HG03196 (cell line): Measurements from ENCODE around the gene GAS1.

Experiments used
- ATAC-seq: cut with Tn5 transposase; IDR thresholded peaks from one replicate; pipeline ENCODE4 v1.9.1; 2021; ENCODE audit not compliant: unreplicated experiment

GAS1 gene

DNA sequence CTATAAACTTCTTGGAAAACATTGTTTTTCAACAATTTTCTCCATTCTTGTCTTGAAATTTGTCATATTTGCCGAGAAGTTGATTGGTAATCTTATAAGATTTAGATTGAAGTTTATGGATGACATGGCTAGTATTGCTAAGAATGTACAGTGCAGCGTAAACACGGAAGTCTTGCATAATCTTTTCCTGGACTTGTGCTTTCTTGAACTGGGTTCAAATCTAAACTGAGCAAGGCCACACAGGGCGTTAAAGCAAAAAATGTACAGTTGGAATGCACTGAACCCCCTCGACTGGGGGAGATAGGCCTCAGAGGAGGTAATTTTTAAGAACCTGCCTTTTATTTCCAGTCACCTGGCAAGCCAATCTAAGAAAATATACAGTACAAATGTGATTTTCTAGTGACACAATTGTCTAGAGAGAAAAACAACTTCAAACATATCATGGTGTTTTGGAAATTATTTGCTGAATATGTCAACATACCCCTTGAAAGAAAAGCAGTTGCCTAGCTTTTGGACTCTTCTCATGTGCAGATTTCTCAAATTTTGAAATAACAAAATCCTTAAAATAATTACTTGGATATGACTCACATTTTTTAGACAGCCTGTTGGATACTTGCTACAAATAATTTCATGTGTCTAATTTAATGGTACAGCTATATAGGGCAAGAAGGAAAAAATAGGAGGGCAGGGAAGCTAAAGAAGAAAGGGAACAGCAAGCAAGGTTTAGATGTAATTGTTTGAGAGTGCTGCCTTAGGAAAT, 18.5 kb upstream of the GAS1 start:
- ATAC-seq: no peak

DNA sequence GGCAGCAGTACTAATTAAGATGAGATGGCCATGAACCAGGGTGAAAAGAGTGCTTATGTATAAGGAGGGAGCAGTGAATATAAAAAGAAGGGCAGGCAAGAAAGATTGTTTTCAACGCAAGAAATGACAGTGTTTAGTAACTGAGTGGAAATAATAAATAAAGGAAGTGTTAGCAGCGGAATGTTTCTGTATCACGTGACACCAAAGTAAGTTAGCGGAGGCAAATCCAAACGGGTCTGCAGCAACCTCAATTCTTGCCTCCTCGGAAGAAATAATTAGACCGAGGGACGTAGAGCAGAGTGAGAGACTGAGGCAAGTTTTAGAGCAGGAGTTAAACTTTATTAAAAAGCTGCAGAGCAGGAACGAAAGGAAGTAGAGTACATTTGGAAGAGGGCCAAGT, 15.4 kb upstream of the GAS1 start:
- no peak for ATAC-seq

DNA sequence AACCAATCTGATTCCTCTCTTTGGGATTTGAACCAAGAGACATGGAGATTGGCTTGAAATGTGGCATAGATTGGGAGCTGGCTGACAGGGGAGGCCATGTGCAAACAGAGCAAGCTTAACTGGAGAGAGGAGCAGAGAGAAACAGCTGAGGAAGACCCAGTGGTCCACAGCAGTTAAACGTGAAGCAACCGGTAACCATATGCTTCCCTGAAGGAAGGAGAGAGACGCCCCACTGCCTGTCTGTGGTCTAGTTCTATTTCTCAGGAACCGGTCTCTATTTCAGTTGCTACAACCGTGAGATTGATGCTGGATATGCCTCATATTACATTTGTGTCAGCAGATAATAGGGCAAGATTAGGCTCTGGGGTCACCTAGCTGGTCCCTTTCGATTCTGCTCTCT, 13.6 kb upstream of the GAS1 start:
- no peak for ATAC-seq

DNA sequence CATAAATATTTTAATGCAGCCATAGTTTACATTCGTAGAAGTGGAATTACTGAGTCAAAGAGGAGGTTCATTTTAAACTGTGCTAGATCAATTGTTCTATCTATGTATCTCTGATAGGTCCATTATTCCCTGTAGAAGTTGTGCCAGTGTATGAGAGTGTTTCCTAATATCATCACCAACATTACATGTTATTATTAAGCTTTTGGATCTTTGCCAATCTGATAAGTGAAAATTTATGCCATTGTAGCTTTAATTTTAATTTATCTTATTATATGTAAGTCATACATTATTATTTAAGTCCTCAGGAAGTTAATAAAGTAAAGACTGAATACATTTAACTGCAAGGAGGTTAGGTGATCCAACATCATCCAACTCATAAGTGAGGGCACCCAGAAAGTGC, 10.9 kb upstream of the GAS1 start:
- no peak for ATAC-seq

DNA sequence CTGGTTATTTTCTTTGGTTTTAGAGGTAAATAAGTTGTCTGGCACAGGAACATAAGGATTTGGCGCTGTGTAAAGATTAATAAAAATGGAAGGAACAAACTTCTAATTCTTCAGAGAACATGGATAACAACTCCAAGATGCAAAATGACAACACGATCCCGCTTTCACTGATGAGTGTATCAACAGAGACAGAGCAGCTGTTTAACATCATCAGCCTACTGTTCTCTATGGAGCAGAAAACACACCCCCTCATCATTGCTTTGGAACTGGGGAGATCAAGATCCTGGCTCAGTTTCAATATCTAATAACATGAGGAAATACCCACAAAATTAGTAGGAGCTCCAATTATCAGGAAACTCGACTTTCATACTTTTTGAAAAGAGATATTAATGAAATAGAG, 8.3 kb upstream of the GAS1 start:
- ATAC-seq: no peak

DNA sequence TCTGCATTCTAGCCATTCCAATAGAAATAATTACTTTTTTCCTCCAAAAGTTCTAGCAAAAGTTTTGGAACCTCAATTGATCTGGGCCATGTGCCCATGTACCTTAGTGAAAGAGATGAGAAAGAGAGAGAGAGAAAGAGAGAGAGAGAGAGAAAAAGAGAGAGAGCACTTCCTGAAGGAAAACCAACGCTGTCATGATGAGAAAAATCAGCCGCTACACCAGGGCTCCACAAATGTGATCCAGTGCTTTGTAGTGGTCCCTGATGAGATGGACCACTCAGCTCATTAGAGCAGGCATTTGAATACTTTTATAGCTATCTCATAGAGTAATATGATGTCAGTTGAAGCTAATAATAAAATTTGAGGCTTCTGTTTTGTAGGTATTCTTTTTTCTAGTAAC, 7.7 kb upstream of the GAS1 start:
- ATAC-seq: no peak

DNA sequence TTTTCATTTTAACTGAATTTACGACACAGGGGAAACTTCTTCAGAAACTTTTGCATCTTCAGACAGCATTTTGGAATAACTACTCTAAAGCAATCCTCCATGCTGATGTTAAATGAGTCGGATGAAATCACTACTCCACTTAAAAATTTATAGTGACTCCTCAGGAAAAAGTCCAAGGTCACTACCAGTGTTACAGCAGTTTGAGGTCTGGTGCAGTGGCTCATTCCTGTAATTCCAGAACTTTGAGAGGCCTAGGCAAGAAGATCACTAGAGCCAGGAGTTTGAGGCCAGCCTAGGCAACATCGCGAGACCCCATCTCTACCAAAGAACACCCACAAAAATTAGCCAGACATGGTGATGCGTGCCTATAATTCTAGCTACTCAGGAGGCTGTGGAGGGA, 5.9 kb upstream of the GAS1 start:
- ATAC-seq: no peak

DNA sequence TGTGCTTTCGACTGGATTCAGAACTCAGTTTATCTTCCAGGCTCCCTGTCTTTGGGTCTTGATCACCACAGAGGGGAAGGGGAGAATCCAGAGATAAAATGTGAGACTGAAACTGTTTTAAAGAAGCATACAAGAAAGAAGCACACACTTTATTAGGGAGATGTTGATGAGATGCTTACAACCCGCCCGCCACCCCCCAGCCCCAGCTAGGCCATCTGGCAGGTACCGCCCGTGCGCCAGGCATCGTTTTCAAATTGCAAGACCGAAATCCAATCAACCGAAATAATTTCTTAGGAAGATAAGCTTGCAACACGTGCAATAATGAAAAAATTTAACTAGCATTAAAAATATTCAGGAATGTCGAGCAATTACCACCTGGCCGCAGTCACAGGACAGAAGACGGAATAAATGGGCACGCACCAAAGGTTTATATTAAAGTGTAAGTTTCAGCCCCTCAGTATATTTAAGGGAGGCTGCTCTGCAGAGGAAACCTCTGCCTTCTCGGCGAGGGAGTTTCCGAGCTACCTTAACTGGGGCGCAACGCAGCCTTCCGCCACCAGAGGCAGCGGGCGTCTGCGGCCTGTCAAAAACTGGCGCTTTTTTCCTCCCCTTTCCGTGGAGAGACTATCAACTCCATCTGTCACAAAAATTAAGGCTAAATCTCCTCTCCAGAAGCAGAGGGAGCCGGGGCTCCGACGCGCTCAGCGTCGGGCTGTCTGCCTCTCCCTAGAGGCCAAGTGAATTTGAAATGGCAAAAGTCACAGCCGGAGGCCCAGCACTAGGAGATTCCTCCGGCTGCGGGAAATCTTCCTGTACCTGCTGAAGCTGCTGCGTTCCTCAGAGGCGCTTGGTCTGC, 996 bp upstream of the GAS1 start:
- ATAC-seq: peak; percentile 68

DNA sequence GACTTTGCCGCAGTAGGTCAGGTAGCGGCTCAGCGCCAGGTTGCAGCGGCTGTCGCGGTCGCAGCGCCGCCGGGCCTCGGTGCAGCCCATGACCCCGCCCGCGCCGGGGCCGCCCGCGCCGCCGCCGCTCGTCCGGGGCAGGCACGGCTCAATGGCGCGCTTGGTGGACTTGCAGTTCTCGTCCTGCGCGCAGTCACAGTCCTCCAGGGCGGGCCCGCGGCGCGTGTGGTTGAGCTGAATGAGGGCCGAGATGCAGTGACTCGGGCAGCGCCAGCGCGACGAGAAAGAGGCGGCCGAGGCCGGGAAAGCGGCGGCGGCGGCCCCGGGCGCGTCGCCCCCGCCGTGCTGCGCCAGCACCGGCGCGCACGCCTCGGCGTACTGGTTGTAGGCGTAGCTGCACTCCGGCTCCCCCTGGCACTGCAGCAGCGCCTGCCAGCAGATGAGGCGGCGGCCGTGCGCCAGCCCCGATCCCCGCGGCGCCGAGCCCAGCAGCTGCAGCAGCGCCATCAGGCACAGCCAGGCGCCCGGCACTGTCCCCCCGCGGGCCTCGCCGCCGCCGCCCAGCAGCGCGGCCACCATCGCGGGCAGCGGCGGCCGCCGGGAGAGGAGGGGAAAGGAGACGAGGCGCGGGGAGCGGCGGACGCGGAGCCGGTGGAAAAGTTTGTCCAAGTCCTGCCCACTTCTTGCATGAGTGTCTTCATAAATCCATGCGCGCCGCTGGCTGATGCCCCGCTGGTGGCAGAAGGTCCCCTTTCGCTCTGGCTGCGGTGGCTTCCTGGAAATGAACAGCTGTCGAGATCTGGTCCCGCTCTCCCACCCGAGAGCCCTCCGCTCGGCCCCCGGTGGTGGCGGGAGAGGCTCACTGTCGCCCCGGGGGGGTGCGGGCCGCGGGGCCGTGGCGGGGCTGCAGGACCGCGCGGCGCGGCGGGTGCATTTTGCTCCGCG, 833 bp downstream of the GAS1 start:
- ATAC-seq: peak; percentile 34

DNA sequence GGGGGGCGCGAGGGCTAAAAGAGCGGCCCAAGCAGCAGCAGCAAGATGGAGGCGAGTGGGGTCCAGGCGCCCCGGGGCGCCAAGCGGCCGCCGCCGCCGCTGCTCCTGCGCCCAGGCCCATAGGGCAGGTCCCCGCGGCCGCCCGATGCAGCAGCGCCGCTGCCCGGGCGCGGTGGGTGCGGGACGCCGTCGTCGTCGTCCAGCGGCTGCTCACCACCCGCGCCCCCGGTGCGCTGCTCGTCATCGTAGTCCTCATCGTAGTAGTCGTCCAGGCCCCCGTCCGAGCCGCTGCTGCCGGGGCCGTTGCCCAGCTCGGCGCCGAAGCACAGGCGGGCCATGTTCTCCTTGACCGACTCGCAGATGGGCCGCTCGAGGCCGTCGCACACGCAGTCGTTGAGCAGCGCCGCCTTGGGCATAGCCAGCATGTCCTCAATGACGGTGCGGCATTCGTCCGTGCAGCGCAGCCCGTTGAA, 1.5 kb downstream of the GAS1 start:
- ATAC-seq: no peak

DNA sequence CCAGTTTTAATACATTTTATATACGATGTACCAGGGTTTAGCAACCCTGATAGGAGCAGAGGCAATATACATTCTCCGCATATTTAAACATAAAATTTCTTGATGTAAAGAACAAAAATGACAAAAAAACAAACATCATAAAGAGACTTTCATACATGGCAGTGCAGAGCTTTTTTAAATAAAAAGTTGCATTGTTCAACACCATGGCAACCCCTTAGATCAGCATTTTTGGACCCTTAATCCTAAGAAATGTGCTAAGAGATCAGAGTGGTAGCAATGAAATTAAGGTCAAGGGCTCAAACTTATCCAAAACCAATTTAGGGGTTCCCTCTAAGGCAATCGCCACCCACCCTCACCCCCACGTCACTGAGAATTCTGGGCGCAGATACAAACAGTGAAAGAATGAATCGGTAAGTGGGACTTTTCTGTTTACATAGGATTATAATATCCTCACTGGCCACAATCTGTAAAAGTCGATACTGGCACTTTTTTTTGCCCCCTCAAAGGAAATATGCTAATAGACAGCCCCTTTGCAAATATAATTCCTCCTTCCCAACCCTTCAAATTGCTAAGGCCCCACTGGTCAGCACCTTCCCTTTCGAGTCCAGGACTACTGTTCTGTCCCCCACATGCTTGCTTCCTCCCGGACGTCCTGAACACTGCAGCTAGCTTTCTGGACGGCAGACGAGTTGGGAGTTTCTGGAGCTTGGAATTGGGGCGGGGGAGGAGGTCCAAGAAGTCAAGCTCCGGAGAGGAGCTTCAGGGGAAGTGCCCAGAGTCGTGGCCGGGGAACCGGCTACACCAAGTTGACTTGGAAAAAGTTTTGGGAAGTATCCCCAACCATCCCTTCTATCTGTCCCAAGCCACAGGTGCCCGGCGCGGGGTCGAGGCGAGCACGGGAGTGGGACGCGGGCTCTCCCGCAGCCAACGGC, 2.2 kb downstream of the GAS1 start:
- ATAC-seq: no peak

DNA sequence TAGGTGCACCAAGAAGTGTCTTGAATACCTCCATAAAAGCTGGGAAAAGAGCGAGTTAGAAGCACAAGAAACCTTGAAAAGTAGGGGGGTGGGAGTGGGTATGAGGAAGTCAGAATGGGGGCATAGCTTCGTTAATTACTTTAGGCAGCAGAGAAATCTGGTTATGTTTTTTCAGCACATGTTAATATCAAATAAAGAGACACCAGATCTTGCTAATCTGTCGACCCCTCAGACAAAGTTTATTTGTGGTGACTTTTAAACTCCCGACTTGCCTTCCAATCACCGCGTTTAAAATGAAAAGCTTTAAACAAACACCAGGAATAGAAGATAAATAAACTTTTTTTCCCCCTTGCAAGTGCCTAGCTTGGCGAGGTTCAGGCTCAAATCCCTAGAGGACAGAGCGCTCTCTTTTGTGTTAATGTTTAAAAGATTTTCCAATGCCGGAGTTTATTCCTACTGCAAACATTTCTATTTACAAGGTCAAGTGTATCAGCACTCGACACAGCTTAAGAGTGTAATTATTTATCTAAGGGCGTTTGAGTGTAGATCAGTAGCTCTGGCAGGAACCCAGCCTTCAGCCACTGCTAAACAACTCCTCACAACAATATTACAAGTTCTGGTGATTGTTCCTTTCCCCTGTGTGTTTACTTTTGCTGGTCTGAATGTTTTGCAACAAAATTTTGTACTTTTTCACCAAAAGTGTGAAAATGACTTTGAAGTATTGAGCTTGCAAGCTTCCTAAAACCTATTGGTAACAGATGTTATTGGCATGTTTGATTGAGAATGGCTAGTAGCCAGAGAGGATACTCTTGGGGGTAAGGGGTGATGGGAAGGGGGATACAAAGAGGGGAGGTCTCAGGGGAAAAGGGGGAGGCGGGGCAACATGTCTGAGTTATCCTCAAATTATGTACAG, 3.8 kb downstream of the GAS1 start:
- no peak for ATAC-seq

DNA sequence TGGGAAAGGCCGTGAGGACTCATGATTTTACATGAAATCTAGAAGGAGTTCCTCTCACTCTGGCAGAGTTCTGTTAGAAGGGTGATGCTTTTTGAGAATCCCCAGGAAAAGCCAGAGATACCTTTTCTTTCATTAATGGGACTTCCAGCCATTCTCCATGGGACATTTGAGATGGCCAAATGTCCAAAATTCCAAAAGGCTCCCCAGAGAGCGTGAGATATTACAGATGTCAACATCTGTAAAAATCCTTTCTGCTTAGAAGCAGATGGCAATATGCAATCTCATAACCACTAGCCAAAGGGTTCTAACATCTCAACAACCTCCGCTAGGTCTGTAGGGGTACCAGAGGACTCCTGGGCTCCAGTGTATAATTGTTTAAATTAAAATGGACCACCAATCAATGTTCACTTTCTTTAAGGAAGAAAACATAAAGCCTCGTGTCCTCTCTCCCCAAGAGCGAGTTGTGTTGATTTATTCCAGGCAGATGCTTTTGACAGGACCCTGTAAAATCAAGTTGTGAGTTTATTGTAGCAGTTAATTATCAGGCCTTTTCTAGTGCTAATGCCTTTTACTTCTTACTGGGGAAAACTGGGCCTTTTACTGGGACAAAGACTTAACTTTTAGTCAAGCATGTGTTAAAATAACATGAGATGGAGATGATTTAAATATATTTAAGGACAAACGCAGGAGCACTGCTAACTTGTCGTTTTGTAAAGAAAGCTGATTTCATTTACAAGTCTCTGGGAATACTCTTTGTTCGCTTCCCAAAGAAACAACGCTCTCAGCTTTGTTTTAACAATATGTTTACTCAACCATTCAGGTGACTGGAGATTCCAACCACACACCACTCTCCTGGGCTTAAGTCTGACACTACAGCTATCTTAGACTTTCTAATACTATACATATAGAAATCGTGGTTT, 4.8 kb downstream of the GAS1 start:
- no peak for ATAC-seq

DNA sequence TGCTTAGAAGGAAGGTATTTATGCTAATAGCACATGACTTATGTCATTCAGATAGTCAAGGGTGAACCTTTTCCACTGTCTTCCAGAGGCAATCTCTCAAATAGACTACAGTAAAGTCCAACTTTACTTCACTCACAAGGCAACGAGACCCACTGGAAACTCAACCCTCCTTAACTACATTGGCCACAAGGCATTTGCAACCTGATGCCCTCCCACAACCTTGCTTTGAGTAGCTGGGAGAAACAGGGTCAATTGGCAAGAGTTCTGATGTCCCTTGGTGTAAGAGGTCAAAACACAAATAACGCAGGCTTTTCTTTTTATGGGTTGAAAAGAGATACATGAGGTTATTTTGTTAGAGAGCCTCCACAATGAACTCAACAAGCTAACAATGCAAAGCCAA, 6.1 kb downstream of the GAS1 start:
- ATAC-seq: no peak

DNA sequence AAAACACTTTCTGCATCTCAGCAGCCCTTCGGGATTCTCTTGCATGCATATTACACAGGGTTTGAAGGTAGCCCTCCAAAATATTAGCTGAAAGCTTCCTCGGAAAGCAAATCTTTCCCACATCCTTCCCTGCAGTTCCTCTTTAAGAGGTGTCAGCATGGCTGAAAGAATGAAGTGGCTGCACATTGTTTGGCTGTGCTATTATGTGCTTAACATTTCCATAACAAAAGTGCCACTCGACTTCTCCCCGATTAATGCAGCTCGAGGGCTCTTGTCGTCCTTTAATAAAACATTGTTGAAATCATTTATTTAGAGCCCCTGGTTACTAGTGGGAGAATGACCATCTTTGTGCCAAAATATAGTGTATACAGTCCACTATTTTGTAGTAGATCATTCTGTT, 6.5 kb downstream of the GAS1 start:
- ATAC-seq: no peak

DNA sequence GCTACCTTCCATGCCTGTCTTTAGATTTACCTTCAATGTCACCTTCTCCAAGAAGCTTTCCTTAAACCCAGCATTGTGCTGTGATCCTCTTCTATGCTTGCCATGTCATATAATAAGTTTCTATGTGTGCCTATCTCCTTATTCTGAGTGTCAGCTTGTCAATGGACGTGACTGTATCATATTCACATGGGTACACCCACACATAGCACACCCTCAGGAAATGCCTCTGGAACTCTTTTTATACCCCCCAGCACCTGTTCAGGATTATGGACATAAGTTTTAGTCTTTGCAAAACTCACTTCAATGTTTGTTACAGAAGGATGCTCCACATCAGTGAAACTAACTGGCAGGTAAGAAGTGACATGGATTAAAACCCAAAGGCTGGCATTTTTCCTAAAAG, 7.4 kb downstream of the GAS1 start:
- ATAC-seq: no peak

DNA sequence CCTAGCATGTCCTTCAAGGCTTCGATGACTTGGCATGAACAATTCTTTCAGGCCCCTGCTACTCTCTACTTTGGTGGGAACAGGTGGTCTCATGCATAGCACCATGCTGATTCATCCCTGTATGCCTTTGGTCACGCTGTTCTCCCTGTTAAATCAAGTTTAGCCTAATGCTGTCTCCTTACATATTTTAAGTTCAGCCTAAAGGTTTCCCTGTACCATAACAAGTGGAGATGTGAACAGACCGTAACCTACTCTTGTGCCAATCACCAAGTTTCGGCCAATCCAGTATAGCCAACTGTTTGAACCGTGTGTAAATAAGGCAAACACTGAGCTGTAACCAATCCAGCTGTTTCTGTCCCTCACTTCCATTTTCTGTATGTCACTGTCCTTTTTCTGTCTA, 8.0 kb downstream of the GAS1 start:
- no peak for ATAC-seq

DNA sequence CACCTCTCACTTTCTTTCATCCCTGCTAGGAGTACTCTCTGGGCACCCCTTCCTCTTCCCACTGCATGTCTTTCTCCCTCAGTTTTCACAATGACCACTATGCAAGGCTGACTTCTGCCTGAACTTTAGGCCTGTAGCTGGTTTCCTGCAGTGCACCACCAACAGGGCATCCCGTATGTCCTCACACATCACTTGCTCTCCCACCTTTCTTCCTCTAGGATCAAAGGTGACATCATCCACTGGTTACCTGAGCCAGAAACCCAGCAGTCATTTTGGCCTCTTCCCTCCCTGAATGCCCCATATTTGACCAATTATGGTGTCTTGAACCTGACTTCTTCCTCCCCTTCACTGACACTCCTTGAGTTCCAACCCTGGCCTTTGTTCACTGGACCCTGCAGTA, 8.5 kb downstream of the GAS1 start:
- ATAC-seq: no peak
